GM23248 (cell line): ENCODE results near the gene SHISAL2A.

ENCODE experiments used
- EZH2 ChIP-seq: fragments of 200-600 bp; sonication (generic); IDR thresholded peaks from 2 replicates; pipeline ENCODE4 v1.6.1; 2018; ENCODE audit warnings: antibody characterized with exemption, mild to moderate bottlenecking; ENCODE audit not compliant: insufficient read depth, poor library complexity, severe bottlenecking
- EZH2phosphoT487 ChIP-seq: fragments of 200-600 bp; sonication (generic); IDR thresholded peaks from 2 replicates; pipeline ENCODE4 v1.6.1; 2018; ENCODE audit warnings: antibody characterized with exemption, moderate library complexity, mild to moderate bottlenecking, low read depth; ENCODE audit not compliant: insufficient read depth

DNA sequence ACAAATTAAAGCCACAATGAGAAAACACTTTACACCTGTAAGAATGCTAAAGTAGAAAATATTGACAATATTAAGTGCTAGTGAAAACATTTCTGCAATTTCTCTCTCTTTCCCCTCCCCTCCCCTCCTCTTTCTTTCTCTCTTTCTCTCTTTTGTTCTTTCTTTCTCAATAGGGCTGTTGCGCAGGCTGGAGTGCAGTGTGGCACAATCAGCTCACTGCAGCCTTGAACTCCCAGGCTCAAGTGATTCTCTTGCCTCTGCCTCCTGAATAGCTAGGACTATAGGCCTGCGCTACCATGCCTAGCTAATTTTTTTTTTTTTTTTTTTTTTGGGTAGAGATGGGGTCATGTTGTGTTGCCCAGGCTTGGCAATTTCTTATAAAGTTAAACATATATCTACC, 5.9 kb upstream of the SHISAL2A start:
- TF ChIP-seq EZH2 (no peak), EZH2phosphoT487 (no peak)
